A549 (cell line): ENCODE measurements around the gene PEX7.

ENCODE experiments used
- CBX2 ChIP-seq: fragments of 200-600 bp; sonication (generic); IDR thresholded peaks from 2 replicates; pipeline ENCODE4 v1.6.1; 2016; ENCODE audit warnings: low read depth, mild to moderate bottlenecking, borderline replicate concordance
- CTCF ChIP-seq: fragments of >200 bp; sonication (Bioruptor Twin); formaldehyde crosslinking; IDR thresholded peaks from 3 replicates; pipeline ENCODE4 v1.5.1; 2016
- KDM5A ChIP-seq: fragments of 200-600 bp; sonication (generic); IDR thresholded peaks from 2 replicates; pipeline ENCODE4 v1.6.1; 2016; ENCODE audit warnings: antibody characterized with exemption, mild to moderate bottlenecking
- POLR2AphosphoS2 ChIP-seq: conservative IDR thresholded peaks from 2 replicates; pipeline ENCODE4 v1.6.1; 2012; ENCODE audit warnings: low read length, improper control_type of control experiment, inconsistent platforms
- SREBF2 ChIP-seq: fragments of 450-650 bp; IDR thresholded peaks from 2 replicates; pipeline ENCODE4 v1.6.1; 2014; ENCODE audit warnings: mild to moderate bottlenecking, moderate library complexity

GRCh38 chr6:136963259-136963658 lies 140.9 kb downstream of the PEX7 start:
- TF ChIP-seq SREBF2 (no peak), KDM5A (no peak), POLR2AphosphoS2 (no peak), CTCF (no peak), CBX2 (no peak)
